ENCODE data around the gene TMEM44. TPM values are rescaled to one million over a fixed set of nuclear protein-coding genes. Genes with fewer than 3 reads are reported as not detected.

TMEM44 gene
- total RNA-seq, 1 donor from 2014 or later, result 10.4 TPM

DNA sequence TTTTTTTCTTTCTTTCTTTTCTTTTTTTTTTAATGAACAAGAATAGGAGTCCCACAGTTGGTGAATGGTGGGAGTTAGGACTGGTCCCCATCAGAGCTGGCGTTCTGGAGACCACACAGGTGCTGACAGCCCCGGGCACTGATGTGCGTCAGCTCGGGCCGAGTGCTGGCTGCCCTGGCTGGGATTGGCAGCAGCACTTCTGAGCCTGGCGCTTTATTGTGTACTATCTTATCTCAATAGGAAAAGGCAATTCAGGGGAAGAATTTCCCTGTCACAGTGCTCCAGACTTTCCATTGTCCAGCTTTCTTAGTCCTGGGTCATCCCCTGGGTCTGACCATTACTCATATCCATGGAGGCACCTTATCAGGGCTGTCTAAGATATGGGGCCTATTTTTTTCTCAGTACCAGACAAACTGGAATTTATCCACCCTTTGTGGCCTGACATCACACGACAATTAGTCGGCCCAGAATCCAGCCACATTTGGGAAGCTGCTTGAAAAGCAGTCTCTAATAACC is 54.1 kb downstream of the TMEM44 start:
- H3K36me3 Mint-ChIP-seq, result no peaks in the 10 kb centered on the region
- peaks cover 4% of the 10 kb centered on the region for H3K27me3 Mint-ChIP-seq (ENCODE audit: insufficient read depth, low read depth)
- Histone ChIP-seq H3K4me2 (no peak overlapping the region), H3K27ac (no peak overlapping the region), H3K4me1 (no peaks in the 10 kb centered on the region), H3F3A (ENCODE audit: low read depth) (peaks cover 17% of the 10 kb centered on the region), H4K20me1 (ENCODE audit: low read depth) (no peaks in the 10 kb centered on the region), H3K36me3 (no peaks in the 10 kb centered on the region), H2AFZ (replicated peaks) (no peak overlapping the region), H3K9ac (no peak overlapping the region), H3K4me3 (no peak overlapping the region), H3K79me2 (ENCODE audit: low read depth) (peaks cover 3% of the 10 kb centered on the region), H3K9me3 (ENCODE audit: low read depth) (no peaks in the 10 kb centered on the region), H3K27me3 (no peaks in the 10 kb centered on the region)
- H3K4me3 Mint-ChIP-seq, result no peak overlapping the region
- H3K27ac Mint-ChIP-seq, result no peak overlapping the region
- no peak for TF ChIP-seq EZH2 (IDR thresholded peaks at IDR 0.05)
- TF ChIP-seq, protein P1, sequence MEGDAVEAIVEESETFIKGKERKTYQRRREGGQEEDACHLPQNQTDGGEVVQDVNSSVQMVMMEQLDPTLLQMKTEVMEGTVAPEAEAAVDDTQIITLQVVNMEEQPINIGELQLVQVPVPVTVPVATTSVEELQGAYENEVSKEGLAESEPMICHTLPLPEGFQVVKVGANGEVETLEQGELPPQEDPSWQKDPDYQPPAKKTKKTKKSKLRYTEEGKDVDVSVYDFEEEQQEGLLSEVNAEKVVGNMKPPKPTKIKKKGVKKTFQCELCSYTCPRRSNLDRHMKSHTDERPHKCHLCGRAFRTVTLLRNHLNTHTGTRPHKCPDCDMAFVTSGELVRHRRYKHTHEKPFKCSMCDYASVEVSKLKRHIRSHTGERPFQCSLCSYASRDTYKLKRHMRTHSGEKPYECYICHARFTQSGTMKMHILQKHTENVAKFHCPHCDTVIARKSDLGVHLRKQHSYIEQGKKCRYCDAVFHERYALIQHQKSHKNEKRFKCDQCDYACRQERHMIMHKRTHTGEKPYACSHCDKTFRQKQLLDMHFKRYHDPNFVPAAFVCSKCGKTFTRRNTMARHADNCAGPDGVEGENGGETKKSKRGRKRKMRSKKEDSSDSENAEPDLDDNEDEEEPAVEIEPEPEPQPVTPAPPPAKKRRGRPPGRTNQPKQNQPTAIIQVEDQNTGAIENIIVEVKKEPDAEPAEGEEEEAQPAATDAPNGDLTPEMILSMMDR (IDR thresholded peaks at IDR 0.05), result no peak
- no peak for TF ChIP-seq EZH2phosphoT487 (IDR thresholded peaks at IDR 0.05)
- peaks cover 2% of the 10 kb centered on the region for H3K4me1 Mint-ChIP-seq
- H3K9me3 Mint-ChIP-seq, result peaks cover 3% of the 10 kb centered on the region
- no peak for DNase-seq (ENCODE audit: low spot score)

DNA sequence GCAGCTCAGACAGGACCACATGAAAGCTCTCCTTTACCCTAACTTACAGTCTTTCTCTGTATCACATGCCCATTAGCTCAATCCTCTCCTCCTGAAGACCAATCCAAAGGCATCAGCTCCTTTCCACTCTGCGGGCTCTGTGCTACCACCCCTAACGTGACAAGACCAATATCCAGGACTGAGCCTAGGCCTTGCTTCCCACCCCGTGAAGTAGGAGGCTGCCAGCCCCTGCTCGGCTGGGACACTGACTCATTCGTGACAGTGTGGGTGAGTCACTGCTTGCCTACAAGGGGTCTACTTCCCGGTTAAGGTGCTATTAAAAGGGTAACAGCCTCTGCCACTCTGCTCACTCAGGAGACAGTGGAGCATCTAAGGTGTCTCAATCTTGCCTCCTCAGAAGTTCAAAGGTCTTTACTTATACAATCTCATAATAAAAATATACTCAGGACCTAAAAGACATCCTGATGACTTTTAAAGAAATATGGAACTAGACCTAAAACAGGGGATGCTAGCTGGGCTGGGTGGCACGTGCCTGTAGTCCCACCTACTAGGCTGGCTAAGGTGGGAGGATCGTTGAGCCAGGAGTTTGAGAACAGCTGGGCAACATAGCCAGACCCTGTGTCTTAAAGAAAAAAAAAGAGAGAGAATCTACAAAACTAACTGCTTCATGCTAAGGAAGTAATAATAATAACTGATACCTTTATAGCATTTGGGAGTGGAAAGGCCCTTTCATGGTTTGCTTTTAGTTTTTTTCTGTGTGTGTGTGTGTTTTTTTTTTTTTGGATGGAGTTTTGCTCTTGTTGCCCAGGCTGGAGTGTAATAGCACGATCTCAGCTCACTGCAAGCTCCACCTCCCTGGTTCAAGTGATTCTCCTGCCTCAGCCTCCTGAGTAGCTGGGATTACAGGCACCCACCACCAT is 55.0 kb downstream of the TMEM44 start:
- TF ChIP-seq EZH2phosphoT487 (IDR thresholded peaks at IDR 0.05) (no peak), EZH2 (IDR thresholded peaks at IDR 0.05) (no peak)
- TF ChIP-seq, protein P1 (IDR thresholded peaks at IDR 0.05), result no peak
- peaks cover 12% of the 10 kb centered on the region for H3F3A ChIP-seq (ENCODE audit: low read depth)
- no peak for DNase-seq (ENCODE audit: low spot score)
- no peaks in the 10 kb centered on the region for H3K36me3 Mint-ChIP-seq
- H3K27me3 ChIP-seq, result no peaks in the 10 kb centered on the region
- peaks cover 3% of the 10 kb centered on the region for H3K4me1 Mint-ChIP-seq
- H3K27ac Mint-ChIP-seq, result peak overlapping the region; percentile 55
- peaks cover 4% of the 10 kb centered on the region for H3K27me3 Mint-ChIP-seq (ENCODE audit: insufficient read depth, low read depth)
- H3K4me1 ChIP-seq, result no peaks in the 10 kb centered on the region
- no peak overlapping the region for H3K27ac ChIP-seq
- no peak overlapping the region for H3K9ac ChIP-seq
- no peaks in the 10 kb centered on the region for H3K9me3 ChIP-seq (ENCODE audit: low read depth)
- no peak overlapping the region for H3K4me2 ChIP-seq
- no peak overlapping the region for H3K4me3 Mint-ChIP-seq
- no peaks in the 10 kb centered on the region for H3K79me2 ChIP-seq (ENCODE audit: low read depth)
- H3K4me3 ChIP-seq, result no peak overlapping the region
- H3K9me3 Mint-ChIP-seq, result peaks cover 3% of the 10 kb centered on the region
- no peaks in the 10 kb centered on the region for H4K20me1 ChIP-seq (ENCODE audit: low read depth)
- H2AFZ ChIP-seq (replicated peaks), result no peak overlapping the region
- no peaks in the 10 kb centered on the region for H3K36me3 ChIP-seq

DNA sequence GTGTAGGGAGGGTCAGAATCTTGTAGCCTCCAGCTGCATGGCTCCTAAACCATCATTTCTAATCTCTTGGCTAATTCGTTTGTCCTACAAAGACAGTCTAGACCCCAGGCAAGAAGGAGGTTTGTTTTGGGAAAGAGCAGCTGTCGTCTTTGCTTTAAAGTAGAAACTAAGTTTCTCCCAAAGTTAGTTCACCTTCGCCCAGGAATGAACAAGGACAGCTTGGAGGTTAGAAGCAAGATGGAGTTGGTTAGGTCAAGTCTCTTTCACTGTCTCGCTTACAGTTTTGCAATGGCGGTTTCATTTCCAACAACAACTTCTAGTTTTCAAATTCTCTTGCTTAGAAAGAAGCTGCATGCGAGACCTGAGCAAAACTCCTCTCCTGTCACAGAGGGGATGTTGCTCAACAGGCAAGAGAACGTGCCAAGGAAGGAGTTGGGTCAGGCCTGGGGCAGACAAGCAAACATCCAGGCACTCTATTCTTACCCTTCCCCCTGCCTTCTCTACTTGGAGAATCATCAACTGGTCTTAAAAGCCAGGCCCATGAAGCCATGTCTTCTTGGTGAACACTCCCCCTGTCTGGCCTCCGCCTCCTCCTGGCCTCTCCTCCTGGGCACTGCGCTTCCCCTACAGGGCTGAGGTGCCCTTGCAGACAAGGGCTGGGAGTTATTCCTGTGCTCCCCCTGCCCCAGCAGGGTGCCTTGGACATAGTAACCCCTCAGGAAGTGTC is 57.6 kb downstream of the TMEM44 start:
- Mint-ChIP-seq H3K9me3 (no peaks in the 10 kb centered on the region), H3K27me3 (ENCODE audit: insufficient read depth, low read depth) (peaks cover 6% of the 10 kb centered on the region), H3K27ac (no peak overlapping the region), H3K4me1 (peaks cover 15% of the 10 kb centered on the region), H3K36me3 (no peaks in the 10 kb centered on the region), H3K4me3 (no peak overlapping the region)
- Histone ChIP-seq H3K9me3 (ENCODE audit: low read depth) (no peaks in the 10 kb centered on the region), H3K27me3 (no peaks in the 10 kb centered on the region), H3K4me2 (no peak overlapping the region), H3K4me1 (peaks cover 9% of the 10 kb centered on the region), H2AFZ (replicated peaks) (peak overlapping the region; percentile 48), H3K27ac (no peak overlapping the region), H3K36me3 (no peaks in the 10 kb centered on the region), H3K4me3 (no peak overlapping the region), H3K9ac (no peak overlapping the region), H3F3A (ENCODE audit: low read depth) (no peaks in the 10 kb centered on the region), H4K20me1 (ENCODE audit: low read depth) (no peaks in the 10 kb centered on the region), H3K79me2 (ENCODE audit: low read depth) (no peaks in the 10 kb centered on the region)
- TF ChIP-seq EZH2 (IDR thresholded peaks at IDR 0.05), result no peak
- TF ChIP-seq, protein P1 (IDR thresholded peaks at IDR 0.05), result no peak
- DNase-seq (ENCODE audit: low spot score), result no peak
